ENCODE measurements around the gene CACNA1S. TPM values are rescaled to one million over a fixed set of nuclear protein-coding genes. Genes with fewer than 3 reads are reported as not detected.

The CACNA1S gene
- total and polyA plus RNA-seq, 2 donors (not counting 1 experiment from before 2014, with no cell fraction given): not detected

GRCh38 chr1:201023517-201023902 lies 88.7 kb downstream of the CACNA1S start, which contains the start of gene KIF21B:
TSS of gene KIF21B (minus strand) at chr1:201023714. CDS start at chr1:201023383, 331 bp downstream.
- H3K9ac ChIP-seq (ENCODE audit: low read length): peak within 1 kb of the TSS; percentile 87
- 0% methylated on average over 43 of the region's 53 CpGs for WGBS (ENCODE audit: insufficient coverage)
- intact Hi-C loops (cut with micrococcal nuclease): loop anchor here (5.0 to 10.0 kb wide), 5 partner anchors 139 to 959 kb away; partner anchors contain the start of genes DDX59 and RNPEP
- ChIA-PET CTCF (interaction anchor here (0.5 to 10.5 kb wide), 7 partner anchors 18 to 401 kb away, joined by 3 to 83 read pairs (median 7); no protein-coding TSS in a partner anchor), POLR2A (interaction anchor here (0.6 kb wide), 1 partner anchor 99 kb away, joined by 4 read pairs; no protein-coding TSS in a partner anchor)
- peaks cover 6% of the 10 kb centered on the region for H4K20me1 ChIP-seq (ENCODE audit: control insufficient read depth, insufficient read depth, low read length, poor library complexity, severe bottlenecking)
- peak within 1 kb of the TSS; percentile 80 for H2AFZ ChIP-seq (ENCODE audit: insufficient read depth, low read depth, low read length, poor library complexity, severe bottlenecking)
- TF ChIP-seq, protein P1, sequence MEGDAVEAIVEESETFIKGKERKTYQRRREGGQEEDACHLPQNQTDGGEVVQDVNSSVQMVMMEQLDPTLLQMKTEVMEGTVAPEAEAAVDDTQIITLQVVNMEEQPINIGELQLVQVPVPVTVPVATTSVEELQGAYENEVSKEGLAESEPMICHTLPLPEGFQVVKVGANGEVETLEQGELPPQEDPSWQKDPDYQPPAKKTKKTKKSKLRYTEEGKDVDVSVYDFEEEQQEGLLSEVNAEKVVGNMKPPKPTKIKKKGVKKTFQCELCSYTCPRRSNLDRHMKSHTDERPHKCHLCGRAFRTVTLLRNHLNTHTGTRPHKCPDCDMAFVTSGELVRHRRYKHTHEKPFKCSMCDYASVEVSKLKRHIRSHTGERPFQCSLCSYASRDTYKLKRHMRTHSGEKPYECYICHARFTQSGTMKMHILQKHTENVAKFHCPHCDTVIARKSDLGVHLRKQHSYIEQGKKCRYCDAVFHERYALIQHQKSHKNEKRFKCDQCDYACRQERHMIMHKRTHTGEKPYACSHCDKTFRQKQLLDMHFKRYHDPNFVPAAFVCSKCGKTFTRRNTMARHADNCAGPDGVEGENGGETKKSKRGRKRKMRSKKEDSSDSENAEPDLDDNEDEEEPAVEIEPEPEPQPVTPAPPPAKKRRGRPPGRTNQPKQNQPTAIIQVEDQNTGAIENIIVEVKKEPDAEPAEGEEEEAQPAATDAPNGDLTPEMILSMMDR (IDR thresholded peaks at IDR 0.05): no peak
- no peak for TF ChIP-seq EZH2 (IDR thresholded peaks at IDR 0.05; ENCODE audit: borderline replicate concordance, insufficient read depth, low read depth, low read length, poor library complexity, severe bottlenecking)
- H3K4me2 ChIP-seq (replicated peaks; ENCODE audit: low read depth, low read length, poor library complexity, severe bottlenecking): peak within 1 kb of the TSS; percentile 94
- H3K9me3 Mint-ChIP-seq (ENCODE audit: insufficient read depth): no peaks in the 10 kb centered on the region
- H3K27ac ChIP-seq (ENCODE audit: low read length in 2 of 2): peak within 1 kb of the TSS; percentile 90 to 95
- H3K27ac Mint-ChIP-seq: peak within 1 kb of the TSS; percentile 98
- H3K36me3 ChIP-seq (replicated peaks in 1 of 2; ENCODE audit: control extremely low read depth in 1 of 2, control insufficient read depth in 1 of 2, extremely low read depth in 1 of 2, insufficient read depth in 2 of 2, low read length in 1 of 2): no peaks in the 10 kb centered on the region
- DNase-seq (peak; percentile 92), ATAC-seq (ENCODE audit: low read depth) (peak; percentile 83)
- H3K4me1 Mint-ChIP-seq: peaks cover 77% of the 10 kb centered on the region
- H3K4me3 ChIP-seq (ENCODE audit: control extremely low read depth in 1 of 5, extremely low read depth in 1 of 5, insufficient read depth in 1 of 5, low read depth in 2 of 5, low read length in 4 of 5): peak within 1 kb of the TSS; percentile 53 to 83 (median 72)
- peaks cover 35% of the 10 kb centered on the region for H3K79me2 ChIP-seq (ENCODE audit: control insufficient read depth, insufficient read depth, low read length)
- H3K27me3 Mint-ChIP-seq: no peaks in the 10 kb centered on the region
- H3K27me3 ChIP-seq (replicated peaks in 1 of 4; ENCODE audit: control extremely low read depth in 1 of 4, control insufficient read depth in 3 of 4, insufficient read depth in 4 of 4, low read length in 3 of 4): no peaks in the 10 kb centered on the region
- H3K9me3 ChIP-seq (ENCODE audit: control extremely low read depth in 1 of 3, control insufficient read depth in 2 of 3, insufficient read depth in 1 of 3, low read length in 2 of 3): no peaks in the 10 kb centered on the region
- peaks cover 69 to 79% of the 10 kb centered on the region in 2 donors for H3K4me1 ChIP-seq (ENCODE audit: control insufficient read depth in 2 of 2, insufficient read depth in 2 of 2, low read length in 2 of 2)
- peak within 1 kb of the TSS; percentile 97 for H3K4me3 Mint-ChIP-seq

DNA sequence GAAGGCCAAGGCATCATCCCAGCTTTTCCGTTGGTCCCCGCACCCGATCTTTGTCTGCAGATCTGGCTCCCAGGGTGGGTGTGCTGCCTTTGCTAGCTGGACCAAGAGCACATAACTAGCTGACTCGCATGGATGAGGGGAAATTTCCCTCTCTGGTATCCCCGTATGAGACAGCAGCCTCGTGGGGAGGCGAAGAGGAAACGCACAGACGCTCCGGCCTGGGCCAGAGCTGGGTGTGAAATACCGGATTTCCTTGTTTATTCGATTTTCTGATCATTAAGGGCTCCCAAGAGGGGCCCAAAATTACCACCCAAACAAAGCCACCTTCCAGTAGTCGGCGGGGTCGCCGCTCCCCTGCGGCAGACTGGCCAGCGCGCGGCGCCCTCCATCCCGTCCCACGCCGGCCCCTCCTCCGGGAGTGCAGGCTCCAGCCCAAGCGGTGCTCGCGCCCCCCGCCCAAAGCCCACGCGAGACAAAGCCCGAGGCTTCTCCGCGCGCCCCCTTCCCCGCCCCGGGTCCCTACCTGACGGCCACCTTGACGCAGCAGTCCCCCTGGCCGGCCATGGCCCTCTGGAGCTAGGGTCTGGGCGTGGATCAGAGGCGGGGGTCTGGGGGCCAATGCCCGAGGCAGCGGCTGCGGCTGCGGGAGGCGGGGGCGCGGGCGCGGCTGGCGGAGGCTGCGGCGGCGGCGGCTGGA lies 89.3 kb downstream of the CACNA1S start:
- peak; percentile 65 for DNase-seq
- intact Hi-C loops (cut with micrococcal nuclease): loop anchor here (1.0 to 10.0 kb wide), 6 partner anchors 129 to 959 kb away; partner anchors contain the start of genes DDX59 and RNPEP
- no peaks in the 10 kb centered on the region for H3K36me3 ChIP-seq (replicated peaks in 1 of 2; ENCODE audit: control extremely low read depth in 1 of 2, control insufficient read depth in 1 of 2, extremely low read depth in 1 of 2, insufficient read depth in 2 of 2, low read length in 1 of 2)

More for the DNA sequence above, 89.3 kb downstream of the CACNA1S start:
- Histone ChIP-seq H3K9ac (ENCODE audit: low read length) (peak overlapping the region; percentile 87), H3K4me3 (ENCODE audit: control extremely low read depth in 1 of 5, extremely low read depth in 1 of 5, insufficient read depth in 1 of 5, low read depth in 2 of 5, low read length in 4 of 5) (peak overlapping the region; percentile 53 to 83 (median 72)), H4K20me1 (ENCODE audit: control insufficient read depth, insufficient read depth, low read length, poor library complexity, severe bottlenecking) (peaks cover 11% of the 10 kb centered on the region), H3K4me2 (replicated peaks; ENCODE audit: low read depth, low read length, poor library complexity, severe bottlenecking) (peak overlapping the region; percentile 94), H3K9me3 (ENCODE audit: control extremely low read depth in 1 of 3, control insufficient read depth in 2 of 3, insufficient read depth in 1 of 3, low read length in 2 of 3) (no peaks in the 10 kb centered on the region), H3K27ac (ENCODE audit: low read length in 2 of 2) (peak overlapping the region; percentile 90 to 95), H3K27me3 (replicated peaks in 1 of 4; ENCODE audit: control extremely low read depth in 1 of 4, control insufficient read depth in 3 of 4, insufficient read depth in 4 of 4, low read length in 3 of 4) (no peaks in the 10 kb centered on the region), H3K79me2 (ENCODE audit: control insufficient read depth, insufficient read depth, low read length) (peaks cover 40% of the 10 kb centered on the region), H3K4me1 (ENCODE audit: control insufficient read depth in 2 of 2, insufficient read depth in 2 of 2, low read length in 2 of 2) (peaks cover 74 to 84% of the 10 kb centered on the region in 2 donors), H2AFZ (ENCODE audit: insufficient read depth, low read depth, low read length, poor library complexity, severe bottlenecking) (peak overlapping the region; percentile 80)
- WGBS (ENCODE audit: insufficient coverage): 4% methylated on average over 56 of the region's 56 CpGs
- CTCF ChIA-PET: interaction anchor here (0.5 to 10.5 kb wide), 6 partner anchors 12 to 401 kb away, joined by 3 to 83 read pairs (median 6); no protein-coding TSS in a partner anchor
- POLR2A ChIA-PET: no interaction called here
- no peak for ATAC-seq (ENCODE audit: low read depth)
- Mint-ChIP-seq H3K27me3 (no peaks in the 10 kb centered on the region), H3K4me1 (peaks cover 80% of the 10 kb centered on the region), H3K9me3 (ENCODE audit: insufficient read depth) (no peaks in the 10 kb centered on the region), H3K4me3 (peak overlapping the region; percentile 97), H3K27ac (peak overlapping the region; percentile 98)
- TF ChIP-seq, protein P1 (IDR thresholded peaks at IDR 0.05): no peak
- no peak for TF ChIP-seq EZH2 (IDR thresholded peaks at IDR 0.05; ENCODE audit: borderline replicate concordance, insufficient read depth, low read depth, low read length, poor library complexity, severe bottlenecking)

Data from B cell (primary cell).